Measurements from ENCODE around the gene LPGAT1.
"Not testable (repeated sequence)": the region's sequence is repeated elsewhere in the genome, so short reads cannot be mapped to it uniquely, and the experiment has no call there.

LPGAT1 gene

GRCh38 chr1:211730347-211730746, 100.2 kb downstream of the LPGAT1 start:
- DNase-seq (ENCODE audit: low read depth) = no peak
- H3K4me3 ChIP-seq (ENCODE audit: low read depth, low read length) = no peak overlapping the region
- no peak for TF ChIP-seq CTCF (conservative IDR thresholded peaks at IDR 0.05; ENCODE audit: low read depth, low read length)

- TF ChIP-seq CTCF (conservative IDR thresholded peaks at IDR 0.05; ENCODE audit: low read depth, low read length) = no peak
- no peak for DNase-seq (ENCODE audit: low read depth)
- H3K4me3 ChIP-seq (ENCODE audit: low read depth, low read length) = no peak overlapping the region
Measured at GRCh38 chr1:211729238-211729637, 101.3 kb downstream of the LPGAT1 start.

- no peak for DNase-seq (ENCODE audit: low read depth)
- H3K4me3 ChIP-seq (ENCODE audit: low read depth, low read length) = no peak overlapping the region
- TF ChIP-seq CTCF (conservative IDR thresholded peaks at IDR 0.05; ENCODE audit: low read depth, low read length) = no peak
Measured at GRCh38 chr1:211726467-211726995, 104.0 kb downstream of the LPGAT1 start.

- H3K4me3 ChIP-seq (ENCODE audit: low read depth, low read length) = no peak overlapping the region
- peak; percentile 22 for DNase-seq (ENCODE audit: low read depth)
- TF ChIP-seq CTCF (conservative IDR thresholded peaks at IDR 0.05; ENCODE audit: low read depth, low read length) = no peak
Measured at GRCh38 chr1:211724687-211725196, 105.8 kb downstream of the LPGAT1 start.

- H3K4me3 ChIP-seq (ENCODE audit: low read depth, low read length) = no peak overlapping the region
- TF ChIP-seq CTCF (conservative IDR thresholded peaks at IDR 0.05; ENCODE audit: low read depth, low read length) = no peak
- no peak for DNase-seq (ENCODE audit: low read depth)
Measured at GRCh38 chr1:211723273-211723672, 107.3 kb downstream of the LPGAT1 start.

GRCh38 chr1:211722277-211723175, 108.0 kb downstream of the LPGAT1 start:
- H3K4me3 ChIP-seq (ENCODE audit: low read depth, low read length) = no peak overlapping the region
- DNase-seq (ENCODE audit: low read depth) = no peak
- TF ChIP-seq CTCF (conservative IDR thresholded peaks at IDR 0.05; ENCODE audit: low read depth, low read length) = no peak

- not testable (repeated sequence) for DNase-seq (ENCODE audit: low read depth); H3K4me3 ChIP-seq (ENCODE audit: low read depth, low read length)
Measured at GRCh38 chr1:211716555-211716954, 114.0 kb downstream of the LPGAT1 start.

Data from choroid plexus epithelial cell (primary cell).